Measurements from ENCODE around the gene CALHM3. TPM values are rescaled to one million over a fixed set of nuclear protein-coding genes. Genes with fewer than 3 reads are reported as not detected.

Gene CALHM3
- total RNA-seq, 2 experiments from 2014 or later: not detected

DNA sequence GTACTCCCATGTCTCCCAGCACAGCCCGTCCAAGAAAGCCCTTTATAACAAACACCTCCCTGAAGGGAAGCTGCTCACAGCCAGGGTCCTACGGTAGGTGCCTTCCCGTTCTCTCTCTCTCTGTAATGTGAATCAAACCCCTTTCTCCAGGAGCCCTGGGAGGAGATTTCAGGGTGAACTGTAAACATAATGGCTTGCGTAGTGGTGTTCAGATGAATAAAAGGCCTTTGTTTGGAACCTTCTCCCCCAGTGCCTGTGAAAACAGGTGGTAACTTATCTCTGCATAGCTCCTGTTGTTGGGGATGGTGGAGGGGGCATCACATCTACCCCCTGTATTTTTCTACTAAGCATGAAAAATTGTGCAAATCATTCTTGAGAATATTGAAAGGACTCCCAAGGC is 39.3 kb downstream of the CALHM3 start:
- POLR2A ChIA-PET: no interaction called here
- intact Hi-C loops (cut with micrococcal nuclease; ENCODE audit: unreplicated experiment): no loop called here
- Histone ChIP-seq H3K4me2 (ENCODE audit: low read length) (no peak overlapping the region), H3K79me2 (ENCODE audit: insufficient read depth, low read depth, low read length) (no peaks in the 10 kb centered on the region), H2AFZ (ENCODE audit: low read length) (no peak overlapping the region), H3K36me3 (ENCODE audit: insufficient read depth, low read length) (peaks cover 95% of the 10 kb centered on the region), H3K27ac (ENCODE audit: low read depth, low read length, poor library complexity, severe bottlenecking) (no peak overlapping the region), H3K9me2 (ENCODE audit: insufficient read depth, low read length) (no peaks in the 10 kb centered on the region), H3K4me1 (ENCODE audit: insufficient read depth, low read length, poor library complexity, severe bottlenecking) (peaks cover 8% of the 10 kb centered on the region), H3K4me3 (ENCODE audit: low read depth, low read length, poor library complexity, severe bottlenecking) (no peak overlapping the region), H4K20me1 (ENCODE audit: insufficient read depth, low read length) (no peaks in the 10 kb centered on the region), H3K9me3 (ENCODE audit: low read length) (no peaks in the 10 kb centered on the region)
- DNase-seq (ENCODE audit: low spot score): no peak
- TF ChIP-seq, protein P1, sequence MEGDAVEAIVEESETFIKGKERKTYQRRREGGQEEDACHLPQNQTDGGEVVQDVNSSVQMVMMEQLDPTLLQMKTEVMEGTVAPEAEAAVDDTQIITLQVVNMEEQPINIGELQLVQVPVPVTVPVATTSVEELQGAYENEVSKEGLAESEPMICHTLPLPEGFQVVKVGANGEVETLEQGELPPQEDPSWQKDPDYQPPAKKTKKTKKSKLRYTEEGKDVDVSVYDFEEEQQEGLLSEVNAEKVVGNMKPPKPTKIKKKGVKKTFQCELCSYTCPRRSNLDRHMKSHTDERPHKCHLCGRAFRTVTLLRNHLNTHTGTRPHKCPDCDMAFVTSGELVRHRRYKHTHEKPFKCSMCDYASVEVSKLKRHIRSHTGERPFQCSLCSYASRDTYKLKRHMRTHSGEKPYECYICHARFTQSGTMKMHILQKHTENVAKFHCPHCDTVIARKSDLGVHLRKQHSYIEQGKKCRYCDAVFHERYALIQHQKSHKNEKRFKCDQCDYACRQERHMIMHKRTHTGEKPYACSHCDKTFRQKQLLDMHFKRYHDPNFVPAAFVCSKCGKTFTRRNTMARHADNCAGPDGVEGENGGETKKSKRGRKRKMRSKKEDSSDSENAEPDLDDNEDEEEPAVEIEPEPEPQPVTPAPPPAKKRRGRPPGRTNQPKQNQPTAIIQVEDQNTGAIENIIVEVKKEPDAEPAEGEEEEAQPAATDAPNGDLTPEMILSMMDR (conservative IDR thresholded peaks at IDR 0.05; ENCODE audit: low read length): no peak
- BruUV-seq (replicated peaks): no TSS peak
- CTCF ChIA-PET (ENCODE audit: unreplicated experiment): no interaction called here

DNA sequence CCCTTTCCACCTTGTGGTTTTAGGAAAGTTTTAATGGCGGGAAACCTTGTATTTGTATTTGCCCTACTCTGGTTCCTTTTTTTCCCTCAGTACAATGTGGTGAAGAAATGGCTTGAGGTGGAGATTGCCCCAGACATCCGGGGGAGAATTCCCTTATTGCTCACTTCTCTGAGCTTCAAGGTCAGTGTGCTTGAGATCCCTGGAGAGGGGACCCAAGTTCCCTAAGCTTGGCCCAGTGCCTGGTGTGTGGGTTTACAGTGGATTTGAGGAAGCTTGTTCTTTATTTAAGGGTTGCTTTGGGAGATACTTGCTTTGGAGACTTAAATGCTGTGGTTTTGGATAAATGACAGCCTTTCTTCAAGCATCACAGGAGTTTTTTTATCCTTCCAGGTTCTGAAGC is 45.2 kb downstream of the CALHM3 start:
- ChIA-PET POLR2A (interaction anchor here (0.7 kb wide), 1 partner anchor 598 kb away, joined by 3 read pairs; no protein-coding TSS in a partner anchor), CTCF (ENCODE audit: unreplicated experiment) (no interaction called here)
- no peaks in the 10 kb centered on the region for H3K9me3 ChIP-seq (ENCODE audit: low read length)
- H2AFZ ChIP-seq (ENCODE audit: low read length): no peak overlapping the region
- H3K36me3 ChIP-seq (ENCODE audit: insufficient read depth, low read length): peaks cover 97% of the 10 kb centered on the region
- no peak for DNase-seq (ENCODE audit: low spot score)
- no peak overlapping the region for H3K27ac ChIP-seq (ENCODE audit: low read depth, low read length, poor library complexity, severe bottlenecking)
- intact Hi-C loops (cut with micrococcal nuclease; ENCODE audit: unreplicated experiment): no loop called here
- no peak for TF ChIP-seq EZH2phosphoT487 (IDR thresholded peaks at IDR 0.05; ENCODE audit: borderline replicate concordance, low read depth, low read length)
- TF ChIP-seq, protein P1 (conservative IDR thresholded peaks at IDR 0.05; ENCODE audit: low read length): no peak
- H3K4me2 ChIP-seq (ENCODE audit: low read length): no peak overlapping the region
- H3K4me1 ChIP-seq (ENCODE audit: insufficient read depth, low read length, poor library complexity, severe bottlenecking): peaks cover 11% of the 10 kb centered on the region
- H4K20me1 ChIP-seq (ENCODE audit: insufficient read depth, low read length): no peaks in the 10 kb centered on the region
- no TSS peak for BruUV-seq (replicated peaks)
- H3K4me3 ChIP-seq (ENCODE audit: low read depth, low read length, poor library complexity, severe bottlenecking): no peak overlapping the region
- no peaks in the 10 kb centered on the region for H3K79me2 ChIP-seq (ENCODE audit: insufficient read depth, low read depth, low read length)
- H3K9me2 ChIP-seq (ENCODE audit: insufficient read depth, low read length): no peaks in the 10 kb centered on the region

DNA sequence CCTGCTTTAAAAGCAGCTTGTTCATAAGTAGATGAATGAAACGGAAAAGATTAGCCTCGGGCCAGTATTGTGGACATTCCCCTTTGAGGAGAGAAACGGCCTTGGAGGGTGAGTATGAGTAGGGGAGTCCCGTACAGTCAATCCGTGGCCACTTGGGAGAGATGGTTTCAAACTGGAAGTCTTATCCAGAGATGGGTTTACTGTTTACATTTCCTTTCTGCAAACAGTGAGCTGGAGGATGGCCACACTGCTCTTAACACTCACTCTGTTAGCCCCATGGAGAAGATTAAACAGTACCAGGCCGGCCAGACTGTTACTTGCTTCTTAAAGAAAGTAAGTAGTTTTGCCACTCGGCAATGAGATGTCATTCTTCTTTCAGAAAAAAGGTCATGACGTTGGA is 47.1 kb downstream of the CALHM3 start:
- Histone ChIP-seq H3K79me2 (ENCODE audit: insufficient read depth, low read depth, low read length) (no peaks in the 10 kb centered on the region), H3K4me1 (ENCODE audit: insufficient read depth, low read length, poor library complexity, severe bottlenecking) (peaks cover 11% of the 10 kb centered on the region), H3K36me3 (ENCODE audit: insufficient read depth, low read length) (peaks cover 99% of the 10 kb centered on the region), H3K9me3 (ENCODE audit: low read length) (no peaks in the 10 kb centered on the region), H3K27ac (ENCODE audit: low read depth, low read length, poor library complexity, severe bottlenecking) (no peak overlapping the region), H4K20me1 (ENCODE audit: insufficient read depth, low read length) (no peaks in the 10 kb centered on the region), H2AFZ (ENCODE audit: low read length) (no peak overlapping the region), H3K4me3 (ENCODE audit: low read depth, low read length, poor library complexity, severe bottlenecking) (no peak overlapping the region), H3K9me2 (ENCODE audit: insufficient read depth, low read length) (no peaks in the 10 kb centered on the region), H3K4me2 (ENCODE audit: low read length) (no peak overlapping the region)
- no peak for DNase-seq (ENCODE audit: low spot score)
- intact Hi-C loops (cut with micrococcal nuclease; ENCODE audit: unreplicated experiment): no loop called here
- ChIA-PET CTCF (ENCODE audit: unreplicated experiment) (no interaction called here), POLR2A (no interaction called here)
- TF ChIP-seq, protein P1 (conservative IDR thresholded peaks at IDR 0.05; ENCODE audit: low read length): no peak
- no peak for TF ChIP-seq EZH2phosphoT487 (IDR thresholded peaks at IDR 0.05; ENCODE audit: borderline replicate concordance, low read depth, low read length)
- BruUV-seq (replicated peaks): no TSS peak
